ENCODE measurements around the gene BMPR1A.
"Not testable (repeated sequence)": the region's sequence is repeated elsewhere in the genome, so short reads cannot be mapped to it uniquely, and the experiment has no call there.

BMPR1A gene

GRCh38 chr10:86972613-86973380 is 216.4 kb downstream of the BMPR1A start:
- DNase-seq: no peak

DNA sequence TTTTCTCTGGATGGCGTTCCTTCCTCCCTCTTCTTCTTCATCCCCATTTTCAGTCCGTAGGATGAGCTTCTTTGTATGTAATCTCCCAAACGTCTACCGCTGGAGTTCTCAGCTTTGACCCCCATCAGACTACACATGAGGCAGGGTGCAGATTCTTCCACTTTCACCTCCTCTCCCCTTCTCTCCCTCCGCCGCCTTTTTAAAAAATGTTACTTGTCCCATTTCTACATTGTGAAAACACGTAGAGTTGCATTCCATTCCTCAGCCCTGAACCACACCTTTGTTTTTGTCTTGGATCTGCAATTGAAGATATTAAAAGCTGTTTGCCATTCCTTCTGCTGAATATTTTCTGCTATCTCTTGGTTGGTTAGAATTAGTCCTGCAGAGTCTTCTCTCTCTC is 218.1 kb downstream of the BMPR1A start:
- DNase-seq: no peak

- DNase-seq: no peak
Measured at GRCh38 chr10:86976362-86977056, 220.1 kb downstream of the BMPR1A start.

- not testable (repeated sequence) for DNase-seq
Measured at GRCh38 chr10:86978457-86978856, 222.0 kb downstream of the BMPR1A start.

- no peak for DNase-seq
Measured at GRCh38 chr10:86979296-86979818, 222.9 kb downstream of the BMPR1A start.

GRCh38 chr10:86979977-86980448 is 223.6 kb downstream of the BMPR1A start:
- no peak for DNase-seq

DNA sequence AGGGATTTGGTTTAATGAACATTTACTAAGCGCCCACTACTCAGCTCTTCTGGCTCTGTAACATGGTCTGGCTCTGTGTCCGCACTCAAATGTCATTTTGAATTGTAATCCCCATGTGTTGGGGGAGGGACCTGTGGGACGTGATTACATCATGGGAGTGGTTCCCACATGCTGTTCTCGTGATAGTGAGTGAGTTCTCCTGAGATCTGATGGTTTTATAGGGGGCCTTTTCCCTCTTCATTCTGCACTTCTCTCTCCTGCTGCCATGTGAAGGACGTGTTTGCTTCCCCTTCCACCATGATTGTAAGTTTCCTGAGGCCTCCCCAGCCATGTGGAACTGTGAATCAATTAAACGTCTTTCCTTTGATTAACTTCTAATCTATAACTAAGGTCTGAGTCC is 224.6 kb downstream of the BMPR1A start:
- not testable (repeated sequence) for DNase-seq

DNA sequence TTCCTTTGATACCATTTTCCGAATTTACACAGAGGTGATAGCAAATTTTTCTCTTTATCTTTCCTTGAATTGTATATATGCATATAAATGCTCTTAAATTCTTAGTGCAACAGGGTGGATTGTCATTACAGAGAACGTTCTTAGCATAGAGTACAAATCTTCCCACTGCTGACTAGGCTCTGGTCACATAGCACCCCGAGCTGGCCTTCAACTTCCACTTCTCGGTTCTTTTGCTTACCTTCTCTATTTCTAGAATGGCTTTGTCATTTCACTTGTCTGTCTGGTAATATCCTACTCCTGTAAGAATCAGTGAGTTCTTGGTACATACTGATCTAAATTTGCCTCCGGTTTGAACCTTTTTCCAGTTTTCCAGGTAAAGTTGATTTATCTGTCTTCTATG is 225.3 kb downstream of the BMPR1A start:
- no peak for DNase-seq
